Measurements from ENCODE around the gene BLMH. TPM values are rescaled to one million over a fixed set of nuclear protein-coding genes. Genes with fewer than 3 reads are reported as not detected.

Gene BLMH
- total RNA-seq, 1 donor from 2014 or later, result 98.8 TPM

DNA sequence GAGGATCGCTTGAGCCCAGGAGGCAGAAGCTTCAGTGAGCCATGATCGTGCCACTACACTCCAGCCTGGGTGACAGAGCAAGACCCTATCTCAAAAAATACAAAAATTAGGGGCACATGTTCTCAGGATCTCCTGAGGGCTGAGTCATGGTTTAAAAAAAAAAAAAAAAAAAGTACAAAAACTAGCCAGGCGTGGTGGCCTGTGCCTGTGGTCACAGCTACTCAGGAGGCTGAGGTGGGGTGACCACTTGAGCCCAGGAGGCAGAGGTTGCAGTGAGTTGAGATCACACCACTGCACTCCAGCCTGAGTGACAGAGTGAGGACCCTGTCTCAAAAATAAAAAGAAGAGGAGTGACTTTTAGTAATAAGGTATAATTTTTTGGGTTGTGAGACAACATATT lies 16.9 kb downstream of the BLMH start:
- Histone ChIP-seq H3K9ac (no peak overlapping the region), H3F3A (ENCODE audit: low read depth) (peaks cover 6% of the 10 kb centered on the region), H3K4me2 (no peak overlapping the region), H4K20me1 (ENCODE audit: low read depth) (no peaks in the 10 kb centered on the region), H3K79me2 (ENCODE audit: low read depth) (no peaks in the 10 kb centered on the region), H3K4me1 (no peaks in the 10 kb centered on the region), H3K4me3 (no peak overlapping the region), H3K9me3 (ENCODE audit: low read depth) (no peaks in the 10 kb centered on the region), H3K27me3 (no peaks in the 10 kb centered on the region), H3K36me3 (peaks cover 8% of the 10 kb centered on the region), H2AFZ (replicated peaks) (no peak overlapping the region), H3K27ac (no peak overlapping the region)
- Mint-ChIP-seq H3K4me3 (no peak overlapping the region), H3K9me3 (no peaks in the 10 kb centered on the region), H3K27ac (no peak overlapping the region), H3K4me1 (peaks cover 6% of the 10 kb centered on the region), H3K27me3 (ENCODE audit: insufficient read depth, low read depth) (peaks cover 2% of the 10 kb centered on the region), H3K36me3 (peaks cover 22% of the 10 kb centered on the region)
- no peak for TF ChIP-seq EZH2 (IDR thresholded peaks at IDR 0.05)
- TF ChIP-seq, protein P1, sequence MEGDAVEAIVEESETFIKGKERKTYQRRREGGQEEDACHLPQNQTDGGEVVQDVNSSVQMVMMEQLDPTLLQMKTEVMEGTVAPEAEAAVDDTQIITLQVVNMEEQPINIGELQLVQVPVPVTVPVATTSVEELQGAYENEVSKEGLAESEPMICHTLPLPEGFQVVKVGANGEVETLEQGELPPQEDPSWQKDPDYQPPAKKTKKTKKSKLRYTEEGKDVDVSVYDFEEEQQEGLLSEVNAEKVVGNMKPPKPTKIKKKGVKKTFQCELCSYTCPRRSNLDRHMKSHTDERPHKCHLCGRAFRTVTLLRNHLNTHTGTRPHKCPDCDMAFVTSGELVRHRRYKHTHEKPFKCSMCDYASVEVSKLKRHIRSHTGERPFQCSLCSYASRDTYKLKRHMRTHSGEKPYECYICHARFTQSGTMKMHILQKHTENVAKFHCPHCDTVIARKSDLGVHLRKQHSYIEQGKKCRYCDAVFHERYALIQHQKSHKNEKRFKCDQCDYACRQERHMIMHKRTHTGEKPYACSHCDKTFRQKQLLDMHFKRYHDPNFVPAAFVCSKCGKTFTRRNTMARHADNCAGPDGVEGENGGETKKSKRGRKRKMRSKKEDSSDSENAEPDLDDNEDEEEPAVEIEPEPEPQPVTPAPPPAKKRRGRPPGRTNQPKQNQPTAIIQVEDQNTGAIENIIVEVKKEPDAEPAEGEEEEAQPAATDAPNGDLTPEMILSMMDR (IDR thresholded peaks at IDR 0.05), result no peak
- no peak for TF ChIP-seq EZH2phosphoT487 (IDR thresholded peaks at IDR 0.05)
- no peak for DNase-seq (ENCODE audit: low spot score)

GRCh38 chr17:30273373-30273772 lies 18.4 kb downstream of the BLMH start:
- no peak for DNase-seq (ENCODE audit: low spot score)
- TF ChIP-seq EZH2phosphoT487 (IDR thresholded peaks at IDR 0.05), result no peak
- TF ChIP-seq, protein P1 (IDR thresholded peaks at IDR 0.05), result no peak
- TF ChIP-seq EZH2 (IDR thresholded peaks at IDR 0.05), result no peak
- no peak overlapping the region for H2AFZ ChIP-seq (replicated peaks)
- H4K20me1 ChIP-seq (ENCODE audit: low read depth), result no peaks in the 10 kb centered on the region
- H3F3A ChIP-seq (ENCODE audit: low read depth), result peaks cover 3% of the 10 kb centered on the region
- H3K9me3 ChIP-seq (ENCODE audit: low read depth), result no peaks in the 10 kb centered on the region
- H3K4me1 ChIP-seq, result no peaks in the 10 kb centered on the region
- H3K4me2 ChIP-seq, result no peak overlapping the region
- H3K36me3 ChIP-seq, result peaks cover 13% of the 10 kb centered on the region
- H3K27ac ChIP-seq, result no peak overlapping the region
- Mint-ChIP-seq H3K27ac (no peak overlapping the region), H3K27me3 (ENCODE audit: insufficient read depth, low read depth) (peaks cover 2% of the 10 kb centered on the region), H3K9me3 (no peaks in the 10 kb centered on the region), H3K4me3 (no peak overlapping the region), H3K36me3 (peaks cover 22% of the 10 kb centered on the region), H3K4me1 (peaks cover 6% of the 10 kb centered on the region)
- no peaks in the 10 kb centered on the region for H3K27me3 ChIP-seq
- no peak overlapping the region for H3K9ac ChIP-seq
- H3K4me3 ChIP-seq, result no peak overlapping the region
- H3K79me2 ChIP-seq (ENCODE audit: low read depth), result no peaks in the 10 kb centered on the region

DNA sequence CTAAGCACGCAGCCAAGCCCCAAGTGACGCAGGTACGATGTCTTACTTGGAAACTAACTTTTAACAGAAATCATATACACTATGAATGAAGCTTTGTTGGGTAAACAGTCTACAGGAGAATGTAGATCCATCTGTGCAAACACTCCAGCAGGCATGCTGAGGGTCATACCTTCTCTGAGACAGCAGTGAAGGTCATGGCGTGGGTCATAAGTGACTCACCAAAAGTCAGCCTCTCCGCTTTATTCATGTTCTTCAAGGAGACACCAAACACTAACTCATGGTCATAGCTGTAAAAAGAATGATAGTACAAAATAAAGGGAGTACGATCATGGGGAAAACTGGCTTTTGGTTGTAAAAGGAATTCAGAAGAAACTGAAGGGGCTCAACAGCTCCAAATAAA lies 20.6 kb downstream of the BLMH start:
- DNase-seq (ENCODE audit: low spot score), result no peak
- H3K27me3 ChIP-seq, result no peaks in the 10 kb centered on the region
- no peak overlapping the region for H3K4me3 Mint-ChIP-seq
- H2AFZ ChIP-seq (replicated peaks), result no peak overlapping the region
- H3K27ac Mint-ChIP-seq, result no peak overlapping the region
- peaks cover 6% of the 10 kb centered on the region for H3K4me1 Mint-ChIP-seq
- no peak overlapping the region for H3K4me3 ChIP-seq
- no peaks in the 10 kb centered on the region for H3K79me2 ChIP-seq (ENCODE audit: low read depth)
- H3K9me3 Mint-ChIP-seq, result no peaks in the 10 kb centered on the region
- H3K27ac ChIP-seq, result no peak overlapping the region
- no peak overlapping the region for H3K9ac ChIP-seq
- H3K36me3 Mint-ChIP-seq, result peaks cover 26% of the 10 kb centered on the region
- peaks cover 2% of the 10 kb centered on the region for H3K27me3 Mint-ChIP-seq (ENCODE audit: insufficient read depth, low read depth)
- TF ChIP-seq, protein P1 (IDR thresholded peaks at IDR 0.05), result no peak
- TF ChIP-seq EZH2phosphoT487 (IDR thresholded peaks at IDR 0.05), result no peak
- no peak for TF ChIP-seq EZH2 (IDR thresholded peaks at IDR 0.05)
- H3K4me2 ChIP-seq, result no peak overlapping the region
- no peaks in the 10 kb centered on the region for H3K4me1 ChIP-seq
- H3K9me3 ChIP-seq (ENCODE audit: low read depth), result no peaks in the 10 kb centered on the region
- peaks cover 13% of the 10 kb centered on the region for H3K36me3 ChIP-seq
- no peaks in the 10 kb centered on the region for H3F3A ChIP-seq (ENCODE audit: low read depth)
- H4K20me1 ChIP-seq (ENCODE audit: low read depth), result no peaks in the 10 kb centered on the region
